ENCODE results near the gene DAPK2. TPM values are rescaled to one million over a fixed set of nuclear protein-coding genes. Genes with fewer than 3 reads are reported as not detected.

DAPK2 gene
- total and polyA plus RNA-seq, 2 of the 13 experiments (the other 11 are each of a cell fraction or from before 2014, with no cell fraction given) = 0.33 to 0.63 TPM

GRCh38 chr15:64093627-64094417, 47.5 kb upstream of the DAPK2 start, which contains the start of gene CIAO2A (continued):
- TF ChIP-seq, protein P1, sequence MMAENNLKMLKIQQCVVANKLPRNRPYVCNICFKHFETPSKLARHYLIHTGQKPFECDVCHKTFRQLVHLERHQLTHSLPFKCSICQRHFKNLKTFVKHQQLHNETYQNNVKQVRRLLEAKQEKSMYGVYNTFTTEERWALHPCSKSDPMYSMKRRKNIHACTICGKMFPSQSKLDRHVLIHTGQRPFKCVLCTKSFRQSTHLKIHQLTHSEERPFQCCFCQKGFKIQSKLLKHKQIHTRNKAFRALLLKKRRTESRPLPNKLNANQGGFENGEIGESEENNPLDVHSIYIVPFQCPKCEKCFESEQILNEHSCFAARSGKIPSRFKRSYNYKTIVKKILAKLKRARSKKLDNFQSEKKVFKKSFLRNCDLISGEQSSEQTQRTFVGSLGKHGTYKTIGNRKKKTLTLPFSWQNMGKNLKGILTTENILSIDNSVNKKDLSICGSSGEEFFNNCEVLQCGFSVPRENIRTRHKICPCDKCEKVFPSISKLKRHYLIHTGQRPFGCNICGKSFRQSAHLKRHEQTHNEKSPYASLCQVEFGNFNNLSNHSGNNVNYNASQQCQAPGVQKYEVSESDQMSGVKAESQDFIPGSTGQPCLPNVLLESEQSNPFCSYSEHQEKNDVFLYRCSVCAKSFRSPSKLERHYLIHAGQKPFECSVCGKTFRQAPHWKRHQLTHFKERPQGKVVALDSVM (CRISPR knock-in tag; IDR thresholded peaks at IDR 0.05) = no peak
- TF ChIP-seq HDAC1 (CRISPR knock-in tag; IDR thresholded peaks at IDR 0.05) (peak; percentile 62), GMEB2 (CRISPR knock-in tag; IDR thresholded peaks at IDR 0.05; ENCODE audit: low read depth) (peak; percentile 58; the same call in 1 of the 2 replicates), SETDB1 (CRISPR knock-in tag; IDR thresholded peaks at IDR 0.05; ENCODE audit: borderline replicate concordance) (no peak), JUND (CRISPR knock-in tag; IDR thresholded peaks at IDR 0.05) (peak; percentile 34; the same call in 1 of the 2 replicates), ZNF687 (CRISPR knock-in tag; IDR thresholded peaks at IDR 0.05) (peak; percentile 78), ZNF616 (CRISPR knock-in tag; IDR thresholded peaks at IDR 0.05; ENCODE audit: low read depth) (no peak), ZNF382 (CRISPR knock-in tag; IDR thresholded peaks at IDR 0.05; ENCODE audit: borderline replicate concordance) (no peak), HMG20A (CRISPR knock-in tag; IDR thresholded peaks at IDR 0.05; ENCODE audit: borderline replicate concordance) (no peak), FUBP1 (CRISPR knock-in tag; IDR thresholded peaks at IDR 0.05; ENCODE audit: borderline replicate concordance) (no peak), HNRNPUL1 (IDR thresholded peaks at IDR 0.05; ENCODE audit: low read depth, low read length) (no peak), NBN (conservative IDR thresholded peaks at IDR 0.05) (no peak), YEATS4 (CRISPR knock-in tag; IDR thresholded peaks at IDR 0.05; ENCODE audit: borderline replicate concordance) (peak; percentile 54; the same call in 1 of the 2 replicates)
- TF ChIP-seq, protein P2, sequence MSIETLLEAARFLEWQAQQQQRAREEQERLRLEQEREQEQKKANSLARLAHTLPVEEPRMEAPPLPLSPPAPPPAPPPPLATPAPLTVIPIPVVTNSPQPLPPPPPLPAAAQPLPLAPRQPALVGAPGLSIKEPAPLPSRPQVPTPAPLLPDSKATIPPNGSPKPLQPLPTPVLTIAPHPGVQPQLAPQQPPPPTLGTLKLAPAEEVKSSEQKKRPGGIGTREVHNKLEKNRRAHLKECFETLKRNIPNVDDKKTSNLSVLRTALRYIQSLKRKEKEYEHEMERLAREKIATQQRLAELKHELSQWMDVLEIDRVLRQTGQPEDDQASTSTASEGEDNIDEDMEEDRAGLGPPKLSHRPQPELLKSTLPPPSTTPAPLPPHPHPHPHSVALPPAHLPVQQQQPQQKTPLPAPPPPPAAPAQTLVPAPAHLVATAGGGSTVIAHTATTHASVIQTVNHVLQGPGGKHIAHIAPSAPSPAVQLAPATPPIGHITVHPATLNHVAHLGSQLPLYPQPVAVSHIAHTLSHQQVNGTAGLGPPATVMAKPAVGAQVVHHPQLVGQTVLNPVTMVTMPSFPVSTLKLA (IDR thresholded peaks at IDR 0.05) = peak; percentile 37; the same call in 1 of the 2 replicates

Data from HepG2 (cell line).